HepG2 (cell line): ENCODE measurements around the gene HECTD1. TPM values are rescaled to one million over a fixed set of nuclear protein-coding genes. Genes with fewer than 3 reads are reported as not detected.
A peak's percentile ranks its signal among the peaks of the same experiment; 100 is the strongest.

ENCODE experiments used
- BRCA1 ChIP-seq: sonication (generic); formaldehyde crosslinking; IDR thresholded peaks from 2 replicates; pipeline ENCODE4 v1.4.0; 2020; ENCODE audit warnings: missing genetic modification reagents
- GFI1 ChIP-seq: sonication (generic); formaldehyde crosslinking; IDR thresholded peaks from 2 replicates; pipeline ENCODE4 v1.5.0; 2020; ENCODE audit warnings: missing genetic modification reagents, mild to moderate bottlenecking, borderline replicate concordance
- KAT7 ChIP-seq: IDR thresholded peaks from 2 replicates; pipeline ENCODE4 v1.6.1; 2018; ENCODE audit warnings: borderline replicate concordance, missing compliant biosample characterization
- KMT2B ChIP-seq: IDR thresholded peaks from 2 replicates; pipeline ENCODE4 v1.6.1; 2016; ENCODE audit warnings: missing genetic modification reagents, missing compliant biosample characterization
- MIXL1 ChIP-seq: IDR thresholded peaks from 2 replicates; pipeline ENCODE4 v1.6.1; 2016
- SIX1 ChIP-seq: sonication (generic); formaldehyde crosslinking; IDR thresholded peaks from 2 replicates; pipeline ENCODE4 v1.4.0; 2020; ENCODE audit warnings: missing genetic modification reagents, borderline replicate concordance
- SMC3 ChIP-seq: IDR thresholded peaks from 2 replicates; pipeline ENCODE4 v1.6.1; 2011; ENCODE audit warnings: low read length, improper control_type of control experiment
- STAT5B ChIP-seq: sonication (generic); formaldehyde crosslinking; IDR thresholded peaks from 2 replicates; pipeline ENCODE4 v1.4.0; 2020; ENCODE audit warnings: missing genetic modification reagents
- TMF1 ChIP-seq: sonication (generic); formaldehyde crosslinking; IDR thresholded peaks from 2 replicates; pipeline ENCODE4 v1.8.1; 2022; ENCODE audit warnings: low read depth, missing genetic modification reagents
- ZIK1 ChIP-seq: sonication (generic); formaldehyde crosslinking; IDR thresholded peaks from 2 replicates; pipeline ENCODE4 v1.5.0; 2020; ENCODE audit warnings: mild to moderate bottlenecking, low read depth, missing genetic modification reagents, borderline replicate concordance
- ZNF180 ChIP-seq: sonication (generic); formaldehyde crosslinking; IDR thresholded peaks from 2 replicates; pipeline ENCODE4 v1.4.0; 2020; ENCODE audit warnings: low read depth, missing genetic modification reagents, borderline replicate concordance
- ZNF44 ChIP-seq: sonication (generic); formaldehyde crosslinking; IDR thresholded peaks from 2 replicates; pipeline ENCODE4 v1.5.1; 2020; ENCODE audit warnings: mild to moderate bottlenecking, missing genetic modification reagents
- ZNF484 ChIP-seq: sonication (generic); formaldehyde crosslinking; IDR thresholded peaks from 2 replicates; pipeline ENCODE4 v1.5.1; 2020; ENCODE audit warnings: mild to moderate bottlenecking, low read depth, missing genetic modification reagents, borderline replicate concordance
- ZNF550 ChIP-seq: sonication (generic); formaldehyde crosslinking; IDR thresholded peaks from 2 replicates; pipeline ENCODE4 v1.4.0; 2020; ENCODE audit warnings: mild to moderate bottlenecking, missing genetic modification reagents, borderline replicate concordance
- ZNF558 ChIP-seq: sonication (generic); formaldehyde crosslinking; IDR thresholded peaks from 2 replicates; pipeline ENCODE4 v1.9.0; 2022; ENCODE audit warnings: mild to moderate bottlenecking, missing genetic modification reagents, borderline replicate concordance
- ZNF598 ChIP-seq: sonication (generic); formaldehyde crosslinking; IDR thresholded peaks from 2 replicates; pipeline ENCODE4 v1.5.1; 2020; ENCODE audit warnings: mild to moderate bottlenecking, missing genetic modification reagents, borderline replicate concordance
- ZNF615 ChIP-seq: sonication (generic); formaldehyde crosslinking; IDR thresholded peaks from 2 replicates; pipeline ENCODE4 v1.5.0; 2020; ENCODE audit warnings: mild to moderate bottlenecking, missing genetic modification reagents, borderline replicate concordance
- ZNF674 ChIP-seq: sonication (generic); formaldehyde crosslinking; IDR thresholded peaks from 2 replicates; pipeline ENCODE4 v1.5.0; 2020; ENCODE audit warnings: low read depth, mild to moderate bottlenecking, missing genetic modification reagents
- ZNF749 ChIP-seq: sonication (generic); formaldehyde crosslinking; IDR thresholded peaks from 2 replicates; pipeline ENCODE4 v1.8.0; 2022; ENCODE audit warnings: mild to moderate bottlenecking, missing genetic modification reagents, moderate library complexity, borderline replicate concordance
- ZNF816 ChIP-seq: sonication (generic); formaldehyde crosslinking; IDR thresholded peaks from 2 replicates; pipeline ENCODE4 v1.8.0; 2022; ENCODE audit warnings: missing genetic modification reagents, mild to moderate bottlenecking, borderline replicate concordance
- polyA plus RNA-seq, 8 experiments: library from polyadenylated mRNA; depleted of rRNA in 3 of 8; stranded (reverse) in 7 of 8; unstranded in 1 of 8; fragments of >200 nt; fragmentation: Illumina TruSeq in 4 of 8; extraction: Trizol in 4 of 8; gene quantifications; 2 replicates each; pipeline versions ENCODE4 v1.2.1 to v1.2.3, GENCODE V29; 2011 to 2016; ENCODE audit warnings: low read depth in 4 of 8, missing spikeins in 1 of 8, mixed read lengths in 1 of 8; ENCODE audit not compliant: insufficient read depth in 1 of 8
- total RNA-seq, 5 experiments: library from RNA; depleted of rRNA; stranded (reverse); fragments of >200 nt; fragmentation: Illumina TruSeq; extraction: Trizol; gene quantifications; 2 replicates each; pipeline ENCODE4 v1.2.3, GENCODE V29; 2016; ENCODE audit warnings: low read depth in 1 of 5
- TF ChIP-seq, protein P1 (sequence below): sonication (generic); formaldehyde crosslinking; IDR thresholded peaks from 2 replicates; pipeline ENCODE4 v1.4.0; 2020; ENCODE audit warnings: missing genetic modification reagents
- TF ChIP-seq, protein P2 (sequence below): IDR thresholded peaks from 2 replicates; pipeline ENCODE4 v1.6.1; 2012; ENCODE audit warnings: inconsistent platforms
- TF ChIP-seq, protein P3 (sequence below): sonication (generic); formaldehyde crosslinking; IDR thresholded peaks from 2 replicates; pipeline ENCODE4 v1.5.1; 2020; ENCODE audit warnings: missing genetic modification reagents, mild to moderate bottlenecking, borderline replicate concordance
- TF ChIP-seq, protein P4 (sequence below): sonication (generic); formaldehyde crosslinking; IDR thresholded peaks from 2 replicates; pipeline ENCODE4 v1.5.0; 2020; ENCODE audit warnings: mild to moderate bottlenecking, missing genetic modification reagents, moderate library complexity

Gene HECTD1
- total and polyA plus RNA-seq, 2 of the 13 experiments (the other 11 are each of a cell fraction or from before 2014, with no cell fraction given): 312 to 560 TPM

DNA sequence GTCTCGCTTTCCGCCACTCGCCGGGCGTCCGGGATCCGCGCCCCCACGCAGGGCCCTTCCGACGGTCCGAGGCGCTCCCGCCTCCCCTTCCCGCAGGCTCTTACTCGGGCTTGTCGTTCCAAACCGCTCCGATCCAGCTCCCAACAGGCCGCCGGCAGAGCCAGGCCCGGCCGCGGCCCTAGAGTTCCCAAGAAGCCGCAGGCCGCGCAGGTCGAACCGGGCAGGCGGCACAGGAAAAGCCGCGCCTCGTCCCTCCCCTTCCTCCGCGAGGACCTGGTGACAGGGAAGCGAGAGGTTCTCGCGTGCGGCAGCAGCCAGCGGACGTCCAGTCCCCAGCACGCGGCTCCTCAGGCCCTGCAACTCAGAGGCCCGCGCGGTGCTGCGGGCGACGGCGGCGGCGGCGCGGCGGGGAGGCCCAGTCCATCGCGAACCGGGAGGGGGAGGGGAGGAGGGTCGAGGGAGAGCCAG is 272 bp downstream of the HECTD1 start (continued):
- TF ChIP-seq ZNF558 (CRISPR knock-in tag) (no peak), ZNF749 (CRISPR knock-in tag) (peak; percentile 41; the same call in 1 of the 2 replicates), TMF1 (CRISPR knock-in tag) (peak; percentile 99), SIX1 (CRISPR knock-in tag) (no peak), BRCA1 (peak; percentile 68; the same call in 1 of the 2 replicates), KMT2B (CRISPR knock-in tag) (no peak), MIXL1 (CRISPR knock-in tag) (peak; percentile 74; the same call in 1 of the 2 replicates), ZNF44 (CRISPR knock-in tag) (peak; percentile 86; the same call in 1 of the 2 replicates), ZIK1 (CRISPR knock-in tag) (peak; percentile 33), GFI1 (CRISPR knock-in tag) (peak; percentile 57; the same call in 1 of the 2 replicates), SMC3 (no peak), KAT7 (peak; percentile 99), ZNF180 (no peak; the same call in 1 of the 2 replicates), ZNF816 (CRISPR knock-in tag) (peak; percentile 98; the same call in 1 of the 2 replicates), STAT5B (CRISPR knock-in tag) (peak; percentile 96), ZNF674 (no peak), ZNF615 (peak; percentile 98; the same call in 1 of the 2 replicates), ZNF598 (CRISPR knock-in tag) (no peak), ZNF484 (CRISPR knock-in tag) (peak; percentile 97), ZNF550 (CRISPR knock-in tag) (peak; percentile 86)
- TF ChIP-seq, protein P1, sequence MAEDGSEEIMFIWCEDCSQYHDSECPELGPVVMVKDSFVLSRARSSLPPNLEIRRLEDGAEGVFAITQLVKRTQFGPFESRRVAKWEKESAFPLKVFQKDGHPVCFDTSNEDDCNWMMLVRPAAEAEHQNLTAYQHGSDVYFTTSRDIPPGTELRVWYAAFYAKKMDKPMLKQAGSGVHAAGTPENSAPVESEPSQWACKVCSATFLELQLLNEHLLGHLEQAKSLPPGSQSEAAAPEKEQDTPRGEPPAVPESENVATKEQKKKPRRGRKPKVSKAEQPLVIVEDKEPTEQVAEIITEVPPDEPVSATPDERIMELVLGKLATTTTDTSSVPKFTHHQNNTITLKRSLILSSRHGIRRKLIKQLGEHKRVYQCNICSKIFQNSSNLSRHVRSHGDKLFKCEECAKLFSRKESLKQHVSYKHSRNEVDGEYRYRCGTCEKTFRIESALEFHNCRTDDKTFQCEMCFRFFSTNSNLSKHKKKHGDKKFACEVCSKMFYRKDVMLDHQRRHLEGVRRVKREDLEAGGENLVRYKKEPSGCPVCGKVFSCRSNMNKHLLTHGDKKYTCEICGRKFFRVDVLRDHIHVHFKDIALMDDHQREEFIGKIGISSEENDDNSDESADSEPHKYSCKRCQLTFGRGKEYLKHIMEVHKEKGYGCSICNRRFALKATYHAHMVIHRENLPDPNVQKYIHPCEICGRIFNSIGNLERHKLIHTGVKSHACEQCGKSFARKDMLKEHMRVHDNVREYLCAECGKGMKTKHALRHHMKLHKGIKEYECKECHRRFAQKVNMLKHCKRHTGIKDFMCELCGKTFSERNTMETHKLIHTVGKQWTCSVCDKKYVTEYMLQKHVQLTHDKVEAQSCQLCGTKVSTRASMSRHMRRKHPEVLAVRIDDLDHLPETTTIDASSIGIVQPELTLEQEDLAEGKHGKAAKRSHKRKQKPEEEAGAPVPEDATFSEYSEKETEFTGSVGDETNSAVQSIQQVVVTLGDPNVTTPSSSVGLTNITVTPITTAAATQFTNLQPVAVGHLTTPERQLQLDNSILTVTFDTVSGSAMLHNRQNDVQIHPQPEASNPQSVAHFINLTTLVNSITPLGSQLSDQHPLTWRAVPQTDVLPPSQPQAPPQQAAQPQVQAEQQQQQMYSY (CRISPR knock-in tag): 0 out of 2 replicates have a peak, but pooled peaks have one; percentile 28
- TF ChIP-seq, protein P2, sequence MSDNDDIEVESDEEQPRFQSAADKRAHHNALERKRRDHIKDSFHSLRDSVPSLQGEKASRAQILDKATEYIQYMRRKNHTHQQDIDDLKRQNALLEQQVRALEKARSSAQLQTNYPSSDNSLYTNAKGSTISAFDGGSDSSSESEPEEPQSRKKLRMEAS: no peak
- TF ChIP-seq, protein P3, sequence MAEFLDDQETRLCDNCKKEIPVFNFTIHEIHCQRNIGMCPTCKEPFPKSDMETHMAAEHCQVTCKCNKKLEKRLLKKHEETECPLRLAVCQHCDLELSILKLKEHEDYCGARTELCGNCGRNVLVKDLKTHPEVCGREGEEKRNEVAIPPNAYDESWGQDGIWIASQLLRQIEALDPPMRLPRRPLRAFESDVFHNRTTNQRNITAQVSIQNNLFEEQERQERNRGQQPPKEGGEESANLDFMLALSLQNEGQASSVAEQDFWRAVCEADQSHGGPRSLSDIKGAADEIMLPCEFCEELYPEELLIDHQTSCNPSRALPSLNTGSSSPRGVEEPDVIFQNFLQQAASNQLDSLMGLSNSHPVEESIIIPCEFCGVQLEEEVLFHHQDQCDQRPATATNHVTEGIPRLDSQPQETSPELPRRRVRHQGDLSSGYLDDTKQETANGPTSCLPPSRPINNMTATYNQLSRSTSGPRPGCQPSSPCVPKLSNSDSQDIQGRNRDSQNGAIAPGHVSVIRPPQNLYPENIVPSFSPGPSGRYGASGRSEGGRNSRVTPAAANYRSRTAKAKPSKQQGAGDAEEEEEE (CRISPR knock-in tag): no peak
- TF ChIP-seq, protein P4, sequence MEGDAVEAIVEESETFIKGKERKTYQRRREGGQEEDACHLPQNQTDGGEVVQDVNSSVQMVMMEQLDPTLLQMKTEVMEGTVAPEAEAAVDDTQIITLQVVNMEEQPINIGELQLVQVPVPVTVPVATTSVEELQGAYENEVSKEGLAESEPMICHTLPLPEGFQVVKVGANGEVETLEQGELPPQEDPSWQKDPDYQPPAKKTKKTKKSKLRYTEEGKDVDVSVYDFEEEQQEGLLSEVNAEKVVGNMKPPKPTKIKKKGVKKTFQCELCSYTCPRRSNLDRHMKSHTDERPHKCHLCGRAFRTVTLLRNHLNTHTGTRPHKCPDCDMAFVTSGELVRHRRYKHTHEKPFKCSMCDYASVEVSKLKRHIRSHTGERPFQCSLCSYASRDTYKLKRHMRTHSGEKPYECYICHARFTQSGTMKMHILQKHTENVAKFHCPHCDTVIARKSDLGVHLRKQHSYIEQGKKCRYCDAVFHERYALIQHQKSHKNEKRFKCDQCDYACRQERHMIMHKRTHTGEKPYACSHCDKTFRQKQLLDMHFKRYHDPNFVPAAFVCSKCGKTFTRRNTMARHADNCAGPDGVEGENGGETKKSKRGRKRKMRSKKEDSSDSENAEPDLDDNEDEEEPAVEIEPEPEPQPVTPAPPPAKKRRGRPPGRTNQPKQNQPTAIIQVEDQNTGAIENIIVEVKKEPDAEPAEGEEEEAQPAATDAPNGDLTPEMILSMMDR (CRISPR knock-in tag): no peak
